ENCODE data around the gene EEIG2.

- TF ChIP-seq EZH2 (optimal IDR thresholded peaks at IDR 0.05; ENCODE audit: low read depth, low read length) (no peak), EZH2phosphoT487 (IDR thresholded peaks at IDR 0.05; ENCODE audit: low read length) (no peak)
- TF ChIP-seq, protein P1, sequence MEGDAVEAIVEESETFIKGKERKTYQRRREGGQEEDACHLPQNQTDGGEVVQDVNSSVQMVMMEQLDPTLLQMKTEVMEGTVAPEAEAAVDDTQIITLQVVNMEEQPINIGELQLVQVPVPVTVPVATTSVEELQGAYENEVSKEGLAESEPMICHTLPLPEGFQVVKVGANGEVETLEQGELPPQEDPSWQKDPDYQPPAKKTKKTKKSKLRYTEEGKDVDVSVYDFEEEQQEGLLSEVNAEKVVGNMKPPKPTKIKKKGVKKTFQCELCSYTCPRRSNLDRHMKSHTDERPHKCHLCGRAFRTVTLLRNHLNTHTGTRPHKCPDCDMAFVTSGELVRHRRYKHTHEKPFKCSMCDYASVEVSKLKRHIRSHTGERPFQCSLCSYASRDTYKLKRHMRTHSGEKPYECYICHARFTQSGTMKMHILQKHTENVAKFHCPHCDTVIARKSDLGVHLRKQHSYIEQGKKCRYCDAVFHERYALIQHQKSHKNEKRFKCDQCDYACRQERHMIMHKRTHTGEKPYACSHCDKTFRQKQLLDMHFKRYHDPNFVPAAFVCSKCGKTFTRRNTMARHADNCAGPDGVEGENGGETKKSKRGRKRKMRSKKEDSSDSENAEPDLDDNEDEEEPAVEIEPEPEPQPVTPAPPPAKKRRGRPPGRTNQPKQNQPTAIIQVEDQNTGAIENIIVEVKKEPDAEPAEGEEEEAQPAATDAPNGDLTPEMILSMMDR (IDR thresholded peaks at IDR 0.05; ENCODE audit: low read length): peak; percentile 52
Observed at GRCh38 chr1:108512239-108513043, 47.5 kb upstream of the EEIG2 start.

Data from MM.1S (cell line).